ENCODE data around the gene C4orf33. TPM values are rescaled to one million over a fixed set of nuclear protein-coding genes. Genes with fewer than 3 reads are reported as not detected.

The C4orf33 gene, protein sequence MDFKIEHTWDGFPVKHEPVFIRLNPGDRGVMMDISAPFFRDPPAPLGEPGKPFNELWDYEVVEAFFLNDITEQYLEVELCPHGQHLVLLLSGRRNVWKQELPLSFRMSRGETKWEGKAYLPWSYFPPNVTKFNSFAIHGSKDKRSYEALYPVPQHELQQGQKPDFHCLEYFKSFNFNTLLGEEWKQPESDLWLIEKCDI
- 3.8 to 6.5 TPM (median 4.0 TPM) in 5 replicates for total RNA-seq (2022; extraction: Qiagen RNA extraction)

DNA sequence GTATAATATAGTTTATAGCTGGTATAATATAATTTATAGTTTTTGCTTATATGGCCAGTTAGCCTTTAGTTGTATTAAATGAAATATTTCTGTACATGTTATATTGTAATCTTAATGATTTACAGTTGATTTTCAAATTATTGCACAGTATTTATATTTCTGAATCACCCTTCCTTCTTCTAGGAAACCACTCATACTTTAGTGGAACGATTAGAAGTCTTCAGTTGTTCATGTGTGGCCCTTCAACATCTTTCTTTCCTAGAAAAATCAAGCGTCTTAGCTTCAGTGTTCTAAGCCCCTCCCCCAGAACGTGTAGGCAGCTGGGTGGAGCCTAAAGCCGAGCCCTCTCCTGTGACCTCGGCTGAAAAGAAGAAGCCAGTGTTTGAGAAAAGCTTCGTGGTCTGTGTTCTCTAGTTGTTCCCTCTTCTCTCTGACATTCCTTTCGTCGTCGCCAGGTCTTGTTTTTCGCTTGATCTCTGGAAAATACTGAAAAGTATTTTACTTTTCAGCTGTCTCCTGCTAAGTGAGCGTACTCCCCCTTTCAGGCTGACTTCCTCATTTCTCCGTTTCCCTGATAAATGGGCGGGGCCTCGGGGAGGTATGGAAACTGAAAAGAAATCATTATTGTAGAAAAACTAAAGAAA is at the start of gene C4orf33:
C4orf33 (plus strand) TSS at position 342 of the 644 bp plus-strand sequence. CDS start 6,459 bp downstream, outside the sequence.

DNA sequence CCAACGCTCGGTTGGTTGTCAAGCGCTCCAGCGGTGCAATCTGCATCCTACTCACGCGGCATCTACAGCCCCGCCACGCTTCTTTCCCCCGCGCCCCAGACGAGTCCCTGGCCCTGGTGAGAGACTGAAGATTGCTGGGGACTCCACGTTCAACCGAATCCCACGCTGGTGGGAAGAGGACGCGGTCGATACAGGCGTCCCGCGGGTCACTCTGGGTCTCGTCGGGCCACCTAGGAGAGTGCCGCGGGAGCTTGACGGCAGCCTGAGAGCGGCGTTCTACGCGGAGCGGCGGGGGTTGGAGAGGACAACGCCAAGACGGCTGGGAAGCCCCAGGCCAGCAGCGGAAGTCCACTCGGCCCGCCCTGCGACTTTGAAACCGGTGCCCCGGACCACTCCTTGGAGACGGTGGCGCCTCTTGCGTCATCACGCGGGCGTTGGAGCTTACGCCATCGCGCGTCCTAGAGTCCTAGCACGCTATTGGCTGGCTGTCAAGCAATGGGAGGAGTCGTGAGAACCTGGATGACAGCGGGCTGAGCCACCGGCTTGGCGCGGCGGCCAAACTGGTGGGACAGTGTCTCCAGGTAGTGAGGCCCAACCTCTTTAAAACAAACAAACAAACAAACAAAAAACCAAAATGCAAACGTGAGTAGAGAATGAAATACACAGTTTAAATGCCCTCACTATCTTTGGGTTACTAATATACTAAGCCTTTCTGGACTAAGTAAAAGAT is 2.6 kb upstream of the C4orf33 start, which contains the start of gene SCLT1:
SCLT1 (minus strand) TSS at position 349 of the 730 bp plus-strand sequence. CDS start 436 bp downstream, outside the sequence.

Other genes starting within 250 kb of the C4orf33 start
- gene SCLT1, start 2.6 kb upstream of the C4orf33 start, total RNA-seq (2022; extraction: Qiagen RNA extraction): 4.4 to 6.3 TPM (median 5.2 TPM) in 5 replicates